KBM-7 (cell line): Measurements from ENCODE around the gene COG3.

ENCODE experiments used
- DNase-seq: peaks from one replicate; pipeline ENCODE4 v3.0.0-alpha.2; 2015
- in situ Hi-C: fragments of 300-500 bp; cut with MboI; formaldehyde crosslinking; loops from 2 replicates; pipeline ENCODE4 v1.14.3; 2020; ENCODE audit warnings: low sequenced_read_pairs, low pct_unique_long_range_greater_than_20kb, mixed read lengths

The COG3 gene

DNA sequence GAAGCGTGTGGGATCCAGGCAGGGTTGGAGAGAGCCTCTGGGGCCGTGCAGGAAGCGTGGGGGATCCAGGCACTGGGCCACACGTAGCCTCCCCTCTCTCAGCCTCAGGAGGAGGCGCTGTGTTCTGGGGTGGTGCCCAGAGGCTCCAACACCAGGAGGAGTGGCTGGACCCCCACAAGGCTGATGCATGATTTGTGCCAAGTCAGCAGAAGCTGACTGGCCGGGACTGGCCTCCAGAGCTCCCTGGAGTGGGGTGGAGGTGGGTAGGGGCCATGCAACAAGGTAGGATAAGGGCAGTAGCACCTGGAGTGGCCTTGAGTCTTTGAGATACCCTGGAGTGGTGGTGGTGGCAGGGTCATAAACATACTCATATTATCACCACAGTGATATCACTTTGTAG, 75.5 kb downstream of the COG3 start:
- in situ Hi-C loops = no loop called here
- no peak for DNase-seq

DNA sequence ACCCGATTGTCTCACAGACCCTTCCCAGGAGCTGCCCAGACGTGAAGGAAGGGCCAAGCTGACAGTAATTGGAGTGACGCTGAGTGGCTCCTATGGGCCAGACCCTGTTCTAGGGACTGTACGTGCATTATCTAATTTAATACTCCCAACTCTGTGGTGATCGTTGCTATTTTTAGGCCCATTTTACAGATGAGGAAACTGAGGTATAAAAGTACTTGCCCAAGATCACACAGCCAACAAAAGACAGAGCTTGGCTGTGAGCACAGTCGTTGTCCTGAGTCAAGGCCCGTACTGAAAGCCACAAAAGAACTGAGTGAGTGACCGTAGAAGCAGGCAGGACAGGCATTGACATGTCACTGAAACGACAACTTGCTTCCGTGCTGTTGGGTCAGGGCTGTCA, 76.1 kb downstream of the COG3 start:
- no peak for DNase-seq
- in situ Hi-C loops = no loop called here

DNA sequence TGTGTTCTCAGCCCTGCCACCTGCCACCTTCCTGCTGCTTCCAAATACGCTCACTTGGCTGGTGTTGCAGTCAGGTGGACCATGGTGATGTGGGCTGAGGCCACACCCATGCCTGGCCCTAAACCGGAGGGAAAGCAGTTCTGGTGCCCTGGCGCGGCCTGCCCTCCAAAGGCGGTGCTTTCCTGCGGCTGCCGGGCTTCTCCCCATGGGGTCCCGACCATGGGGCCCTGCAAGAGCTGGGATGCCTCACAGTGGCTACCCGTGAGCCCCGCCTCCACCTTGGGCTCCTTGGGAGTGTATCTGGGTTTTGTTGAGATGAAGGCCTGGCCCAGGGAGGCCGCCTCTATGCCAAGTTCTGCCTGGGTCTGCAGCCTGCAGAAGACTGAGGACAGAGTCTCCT, 77.1 kb downstream of the COG3 start:
- in situ Hi-C loops = no loop called here
- no peak for DNase-seq

DNA sequence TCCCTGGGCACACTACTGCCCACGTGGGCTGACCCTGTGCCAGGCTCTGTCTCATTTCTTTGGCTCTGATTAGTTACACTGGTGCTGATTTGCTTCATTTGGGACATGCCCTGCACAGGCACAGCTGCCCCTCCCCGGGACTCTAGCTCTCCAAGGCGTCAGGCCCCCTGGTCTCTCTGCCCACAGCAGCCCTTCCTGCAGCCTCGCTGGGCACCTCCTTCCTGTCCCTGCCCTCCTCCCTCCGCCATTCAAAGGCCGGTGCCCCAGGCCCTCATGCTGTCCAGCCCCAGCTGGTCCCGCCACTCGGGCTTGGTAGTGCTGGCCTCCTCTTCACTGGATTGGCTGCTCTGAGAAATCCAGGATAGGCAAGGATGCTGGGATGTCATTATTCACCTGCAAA, 77.7 kb downstream of the COG3 start:
- in situ Hi-C loops = no loop called here
- DNase-seq = no peak

DNA sequence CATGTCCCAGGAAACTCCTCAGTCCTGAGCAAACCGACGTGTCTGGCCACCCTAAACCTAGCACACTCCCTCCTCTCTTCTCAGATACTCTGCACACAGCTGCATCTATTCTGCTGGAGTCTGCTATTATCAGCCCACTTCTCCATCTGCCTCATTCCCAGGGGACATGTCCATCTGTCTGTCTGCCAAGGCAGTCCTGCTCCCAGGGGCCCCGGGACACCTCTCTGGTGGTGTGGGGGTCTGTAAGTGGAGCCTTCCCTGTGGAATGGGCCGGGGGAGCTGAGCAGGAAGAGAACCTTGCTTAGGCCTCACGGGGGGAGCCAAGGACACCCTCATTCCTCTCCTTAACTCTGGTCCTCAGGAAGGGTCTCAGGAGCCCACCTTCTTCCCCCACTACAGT, 78.1 kb downstream of the COG3 start:
- no peak for DNase-seq
- in situ Hi-C loops = no loop called here

DNA sequence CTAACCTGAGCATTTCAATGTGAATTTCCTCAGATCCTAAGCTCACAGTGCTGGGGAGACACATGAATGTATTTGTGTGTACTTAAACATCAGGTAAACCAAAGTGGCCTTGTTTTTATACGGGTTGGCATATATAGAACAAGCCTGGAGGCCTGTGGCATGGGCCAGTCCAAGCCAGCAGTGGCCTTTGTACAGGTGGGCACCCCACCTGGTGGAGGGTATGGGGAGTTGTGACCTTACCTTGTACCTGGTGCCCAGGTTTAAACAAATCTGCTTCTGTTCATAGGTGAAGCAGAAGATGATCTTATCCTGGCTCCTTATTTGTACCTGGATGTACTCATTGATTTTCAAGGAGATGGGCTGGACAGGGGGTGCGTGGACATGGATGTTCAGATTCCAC, 79.8 kb downstream of the COG3 start:
- in situ Hi-C loops = no loop called here
- no peak for DNase-seq

DNA sequence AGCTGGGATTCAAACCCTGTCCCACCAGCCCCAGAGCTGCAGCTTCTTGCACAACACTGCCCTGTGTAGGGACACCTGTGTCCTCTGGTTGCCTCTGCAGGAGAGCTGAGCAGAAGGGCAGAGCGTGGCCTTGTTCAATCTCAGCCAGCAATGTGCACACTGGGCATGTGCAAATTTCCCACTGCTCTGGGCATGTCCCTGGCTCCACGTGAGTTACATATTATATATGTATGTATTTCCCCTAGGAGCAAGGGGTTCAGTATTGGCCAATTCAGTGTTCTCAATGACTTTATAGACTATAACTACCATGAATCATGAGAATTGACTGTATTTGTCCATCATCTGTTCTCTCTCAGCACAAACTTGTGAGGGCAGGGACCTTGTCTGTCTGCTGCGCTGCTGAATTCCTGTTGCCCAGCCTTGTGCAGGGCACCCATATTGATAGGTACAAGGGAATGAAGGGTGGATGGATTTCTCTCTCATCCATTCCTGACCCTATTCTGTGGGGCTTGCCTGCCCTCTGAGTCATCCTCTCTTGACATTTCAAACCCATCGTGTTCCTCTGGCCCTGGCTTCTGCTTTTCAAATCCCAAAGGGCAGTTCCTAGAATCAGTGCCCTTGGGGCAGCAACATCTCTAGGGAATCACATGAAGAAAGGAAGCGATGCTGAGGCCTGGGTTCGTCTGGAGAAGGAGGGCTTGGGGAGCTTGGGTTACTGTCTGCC, 81.1 kb downstream of the COG3 start:
- no peak for DNase-seq
- in situ Hi-C loops = no loop called here

DNA sequence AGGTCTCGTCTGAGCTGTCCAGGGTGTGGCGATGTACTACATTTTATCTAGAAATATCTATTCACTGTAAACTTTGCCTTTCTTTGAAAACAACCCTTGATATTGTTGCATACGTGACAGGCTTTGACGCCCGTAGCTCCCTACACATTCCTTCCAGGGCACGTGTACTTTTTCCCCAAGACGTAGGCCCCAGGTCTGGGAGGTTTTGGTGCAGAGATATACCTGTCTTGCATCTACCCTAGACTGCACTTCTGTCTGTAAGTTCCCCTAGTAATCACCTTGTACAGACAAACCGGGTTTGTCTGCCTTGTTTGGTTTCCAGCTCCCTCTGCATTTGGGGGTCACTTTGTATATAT, 81.6 kb downstream of the COG3 start:
- DNase-seq = no peak
- in situ Hi-C loops = no loop called here

DNA sequence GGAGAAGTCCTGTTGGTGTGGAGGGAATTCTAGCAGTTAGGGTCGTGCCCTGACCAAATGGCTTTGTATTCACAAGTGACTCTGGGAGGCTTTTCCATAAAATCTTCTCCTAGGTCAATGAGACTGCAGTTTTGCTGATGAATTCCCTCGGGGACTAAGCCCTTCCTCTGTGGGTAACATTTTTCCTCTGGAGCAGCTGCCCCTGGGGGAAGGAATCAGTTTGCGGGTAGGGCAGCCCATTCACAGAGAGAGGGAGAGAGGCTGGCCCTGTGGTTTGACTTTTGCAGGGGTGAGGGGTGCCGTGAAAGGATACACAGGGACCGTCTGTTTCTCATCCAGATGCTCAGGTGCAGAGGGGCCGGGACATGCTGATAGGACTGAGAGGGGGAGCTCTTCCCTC, 83.5 kb downstream of the COG3 start:
- DNase-seq = no peak
- in situ Hi-C loops = no loop called here

DNA sequence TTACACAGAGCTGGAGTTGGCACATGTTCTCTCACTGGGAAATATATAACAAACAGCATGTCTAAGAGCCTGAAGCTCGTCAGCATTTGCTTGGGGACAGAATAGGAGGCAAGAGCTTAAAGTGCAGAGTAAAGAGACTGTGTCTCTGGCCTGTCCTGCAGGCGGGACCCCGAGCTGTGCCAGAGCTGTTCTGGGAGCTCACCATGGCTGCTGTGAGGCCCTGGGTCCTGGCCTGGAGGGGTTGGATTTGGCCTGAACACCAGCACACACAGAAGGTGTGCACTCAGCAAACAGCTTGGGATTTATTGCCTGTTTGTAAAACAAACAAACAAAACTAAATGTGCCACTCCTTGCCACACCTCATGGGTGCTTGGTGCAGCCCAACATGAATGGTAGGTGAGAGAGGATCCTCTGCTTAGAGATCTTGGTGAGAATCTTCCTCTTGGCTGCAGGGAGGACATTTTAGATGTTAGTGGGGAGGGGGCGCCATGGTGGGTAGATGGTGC, 89.9 kb downstream of the COG3 start:
- in situ Hi-C loops = no loop called here
- DNase-seq = no peak

DNA sequence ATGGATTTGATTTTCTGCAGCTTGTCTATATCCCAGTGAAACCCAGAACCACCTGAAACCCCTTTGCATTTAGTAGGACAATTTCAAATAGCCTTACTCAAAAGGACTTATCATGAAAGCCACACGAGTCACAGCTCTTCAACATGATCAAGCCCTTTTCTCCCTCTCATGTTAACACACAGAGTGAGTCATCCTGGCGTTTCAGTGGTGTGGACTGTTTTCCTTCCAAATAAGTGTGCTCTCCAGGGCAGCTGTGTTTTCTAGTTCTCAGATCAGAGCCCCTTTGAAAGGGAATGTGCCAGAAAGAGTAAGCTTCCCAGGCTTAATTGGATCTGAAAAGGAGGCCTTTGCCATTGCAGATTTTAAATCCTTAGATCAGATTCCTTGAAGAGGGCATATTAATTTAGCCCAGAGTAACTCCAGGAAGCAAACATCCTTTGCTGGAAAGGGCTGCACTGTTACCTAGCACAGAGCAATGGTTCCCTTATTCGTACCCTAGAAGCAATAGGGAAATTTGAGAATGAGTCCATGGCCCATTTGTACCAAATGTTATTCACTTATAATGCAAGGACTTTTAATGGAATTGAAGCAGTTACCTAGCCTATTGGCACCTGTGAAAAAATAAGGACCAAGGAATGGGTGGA, 99.5 kb downstream of the COG3 start:
- in situ Hi-C loops = no loop called here
- no peak for DNase-seq

DNA sequence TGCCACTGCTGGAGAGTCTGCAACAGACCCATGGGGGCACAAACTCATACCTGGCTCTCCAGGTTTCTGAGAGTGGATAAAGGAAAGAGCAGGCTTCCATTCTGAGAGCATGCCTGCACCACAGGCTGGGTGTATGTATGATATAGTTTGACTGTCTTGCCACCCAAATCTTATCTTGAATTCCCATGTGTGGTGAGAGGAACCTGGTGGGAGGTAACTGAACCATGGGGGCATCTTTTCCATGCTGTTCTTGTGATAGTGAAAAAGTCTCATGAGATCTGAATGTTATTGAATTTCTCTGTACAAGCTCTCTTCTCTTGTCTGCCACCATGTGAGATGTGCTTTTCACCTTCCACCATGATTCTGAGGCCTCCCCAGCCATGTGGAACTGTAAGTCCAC, 100.6 kb downstream of the COG3 start:
- in situ Hi-C loops = no loop called here
- no peak for DNase-seq

DNA sequence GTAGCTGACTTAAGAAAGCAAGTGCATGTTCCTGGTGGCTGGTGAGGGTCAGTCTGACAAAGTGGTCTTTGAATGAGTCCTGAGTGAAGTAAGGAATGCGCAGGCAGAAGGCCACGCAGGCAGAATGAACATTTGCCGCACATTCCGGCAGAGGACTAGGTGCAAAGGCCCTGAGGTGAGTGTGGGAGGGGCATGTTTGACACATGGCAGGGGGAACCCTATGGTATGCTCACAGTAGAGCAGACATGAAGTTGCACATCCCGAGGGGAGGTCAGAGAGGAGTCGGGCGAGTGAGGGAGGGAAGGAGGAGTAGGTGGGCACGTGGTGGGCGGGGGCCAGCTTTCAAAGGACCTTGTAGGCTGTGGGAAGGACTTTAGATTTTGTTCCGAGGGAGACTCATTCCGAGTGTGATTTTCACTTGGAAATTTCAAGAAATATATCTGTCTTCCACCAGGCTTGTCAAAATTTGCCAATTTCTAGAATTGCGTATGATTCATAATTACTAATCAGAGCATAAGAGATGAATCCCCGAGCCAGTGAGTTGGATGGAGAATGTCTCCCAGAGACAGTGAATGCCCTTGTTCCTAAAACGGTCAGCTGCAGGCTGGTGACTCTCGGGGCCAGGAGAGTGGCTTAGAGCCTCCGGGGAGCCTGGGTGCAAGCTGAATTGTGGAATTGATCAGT, 110.5 kb downstream of the COG3 start:
- DNase-seq = no peak
- in situ Hi-C loops = no loop called here

DNA sequence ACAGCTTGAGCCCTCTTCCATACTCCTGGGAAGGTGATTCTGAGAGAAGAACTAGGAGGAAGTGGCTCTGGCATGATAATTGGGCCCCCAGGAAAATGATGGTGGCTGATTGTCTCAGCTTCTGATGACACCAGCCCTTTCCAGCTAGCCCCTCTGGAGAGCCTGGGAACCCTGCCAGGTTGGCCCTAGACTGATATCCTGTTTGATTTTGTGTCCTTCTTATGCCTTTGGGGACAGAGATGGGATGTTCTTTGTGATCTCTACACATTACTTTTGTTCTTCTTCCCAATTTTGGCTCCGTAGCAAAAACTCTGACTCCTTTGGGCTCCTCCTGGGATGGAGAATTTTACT, 111.1 kb downstream of the COG3 start:
- DNase-seq = no peak
- in situ Hi-C loops = no loop called here

DNA sequence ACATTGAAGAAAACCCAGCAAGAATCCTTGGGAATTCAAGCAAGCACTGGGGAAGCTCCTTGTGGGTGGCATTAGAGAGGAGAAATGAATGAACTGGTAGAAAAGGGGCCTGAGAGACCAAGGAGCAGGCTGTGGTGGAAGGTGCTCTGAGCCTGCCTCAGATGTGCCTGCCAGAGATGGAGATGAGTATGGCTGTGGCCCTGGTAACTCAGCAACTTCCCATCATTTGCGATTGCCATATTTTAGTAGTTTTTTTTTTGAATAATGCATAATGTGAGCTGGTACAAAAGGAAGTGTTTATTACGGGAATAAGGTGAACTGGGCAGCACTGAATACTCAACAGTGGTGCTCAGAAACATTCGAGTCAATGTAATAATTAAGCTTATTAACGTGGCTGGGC, 111.7 kb downstream of the COG3 start:
- no peak for DNase-seq
- in situ Hi-C loops = no loop called here

DNA sequence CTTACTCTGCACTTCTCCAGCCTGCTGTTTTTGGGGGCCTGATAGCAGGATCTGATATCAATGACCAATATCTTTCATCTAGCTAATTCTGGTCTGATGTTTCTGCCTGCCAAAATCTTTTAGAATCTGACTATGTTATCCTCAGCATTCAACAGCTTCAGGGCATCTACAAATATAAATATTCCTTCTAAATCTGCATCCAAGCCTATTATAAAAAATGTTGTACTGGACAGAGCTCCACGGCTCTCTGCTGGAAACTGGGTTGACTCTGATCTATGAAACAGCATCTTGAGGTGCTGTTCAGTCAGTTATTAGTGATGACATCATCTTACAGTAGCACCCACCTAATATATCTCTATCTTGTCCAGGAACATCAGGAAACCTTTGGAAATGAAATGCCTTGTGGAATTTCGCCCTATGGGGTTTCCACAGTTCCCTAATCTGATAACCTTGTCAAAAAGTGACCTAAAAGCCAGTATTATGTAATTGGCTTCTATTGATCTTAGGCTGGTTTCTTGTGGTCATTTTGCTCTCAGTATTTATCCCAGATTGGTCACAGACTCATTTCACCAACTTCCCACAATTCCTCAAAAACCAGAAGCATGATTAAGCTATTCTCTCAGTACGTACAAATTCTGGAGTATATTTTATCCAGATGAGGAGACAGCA, 117.8 kb downstream of the COG3 start:
- no peak for DNase-seq
- in situ Hi-C loops = no loop called here

DNA sequence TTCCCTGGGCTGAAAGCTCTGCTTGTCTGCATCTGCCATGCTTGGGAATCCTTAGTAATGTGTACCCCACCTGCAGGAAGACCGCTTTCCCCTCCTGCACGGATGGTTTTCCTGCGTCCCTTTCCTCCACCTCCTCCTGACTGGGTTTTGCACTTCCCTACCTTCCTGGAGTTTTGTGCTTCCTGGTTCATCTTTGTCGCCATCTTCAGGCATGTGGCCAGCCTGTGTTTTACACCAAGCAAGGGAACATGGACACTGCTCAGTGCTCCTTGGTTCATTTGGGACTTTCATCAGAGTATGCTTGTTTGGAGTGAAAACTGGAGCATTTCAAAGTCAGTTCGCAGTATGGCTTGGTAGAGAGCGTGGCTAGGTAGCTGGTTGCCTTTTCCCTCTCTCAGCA, 120.1 kb downstream of the COG3 start:
- in situ Hi-C loops = no loop called here
- no peak for DNase-seq
